ENCODE results near the gene UBL7.
"Not testable (repeated sequence)": the region's sequence is repeated elsewhere in the genome, so short reads cannot be mapped to it uniquely, and the experiment has no call there.

The UBL7 gene

DNA sequence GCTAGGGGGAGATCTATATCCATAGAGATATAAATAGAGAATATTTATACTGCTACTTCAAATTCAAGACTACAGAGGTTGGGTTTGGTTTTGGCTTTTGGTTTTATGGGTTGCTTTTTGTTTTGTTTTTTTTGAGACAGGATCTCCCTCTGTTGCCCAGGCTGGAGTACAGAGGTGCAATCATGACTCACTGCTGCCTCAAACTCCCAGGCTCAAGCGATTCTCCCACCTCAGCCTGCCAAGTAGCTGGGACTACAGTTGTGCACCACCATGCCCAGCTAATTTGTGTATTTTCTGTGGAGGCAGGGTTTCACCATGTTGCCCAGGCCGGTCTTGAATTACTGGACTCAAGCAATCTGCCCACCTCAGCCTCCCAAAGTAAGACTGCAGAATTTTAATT is 3.9 kb upstream of the UBL7 start:
- DNase-seq (ENCODE audit: low spot score), result no peak
- in situ Hi-C loops (cut with MboI; ENCODE audit: low sequenced_read_pairs, unreplicated experiment), result no loop called here
- TF ChIP-seq, protein P1, sequence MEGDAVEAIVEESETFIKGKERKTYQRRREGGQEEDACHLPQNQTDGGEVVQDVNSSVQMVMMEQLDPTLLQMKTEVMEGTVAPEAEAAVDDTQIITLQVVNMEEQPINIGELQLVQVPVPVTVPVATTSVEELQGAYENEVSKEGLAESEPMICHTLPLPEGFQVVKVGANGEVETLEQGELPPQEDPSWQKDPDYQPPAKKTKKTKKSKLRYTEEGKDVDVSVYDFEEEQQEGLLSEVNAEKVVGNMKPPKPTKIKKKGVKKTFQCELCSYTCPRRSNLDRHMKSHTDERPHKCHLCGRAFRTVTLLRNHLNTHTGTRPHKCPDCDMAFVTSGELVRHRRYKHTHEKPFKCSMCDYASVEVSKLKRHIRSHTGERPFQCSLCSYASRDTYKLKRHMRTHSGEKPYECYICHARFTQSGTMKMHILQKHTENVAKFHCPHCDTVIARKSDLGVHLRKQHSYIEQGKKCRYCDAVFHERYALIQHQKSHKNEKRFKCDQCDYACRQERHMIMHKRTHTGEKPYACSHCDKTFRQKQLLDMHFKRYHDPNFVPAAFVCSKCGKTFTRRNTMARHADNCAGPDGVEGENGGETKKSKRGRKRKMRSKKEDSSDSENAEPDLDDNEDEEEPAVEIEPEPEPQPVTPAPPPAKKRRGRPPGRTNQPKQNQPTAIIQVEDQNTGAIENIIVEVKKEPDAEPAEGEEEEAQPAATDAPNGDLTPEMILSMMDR (IDR thresholded peaks at IDR 0.05; ENCODE audit: borderline replicate concordance, control extremely low read depth, extremely low read depth, insufficient read depth, missing control alignments), result no peak

GRCh38 chr15:74464216-74464615 is 3.3 kb upstream of the UBL7 start:
- in situ Hi-C loops (cut with MboI; ENCODE audit: low sequenced_read_pairs, unreplicated experiment), result no loop called here
- no peak for DNase-seq (ENCODE audit: low spot score)
- TF ChIP-seq, protein P1 (IDR thresholded peaks at IDR 0.05; ENCODE audit: borderline replicate concordance, control extremely low read depth, extremely low read depth, insufficient read depth, missing control alignments), result no peak

- in situ Hi-C loops (cut with MboI; ENCODE audit: low sequenced_read_pairs, unreplicated experiment), result no loop called here
- TF ChIP-seq, protein P1 (IDR thresholded peaks at IDR 0.05; ENCODE audit: borderline replicate concordance, control extremely low read depth, extremely low read depth, insufficient read depth, missing control alignments), result no peak
Observed at GRCh38 chr15:74463634-74464033, 2.7 kb upstream of the UBL7 start.

GRCh38 chr15:74461847-74462511 is 1.0 kb upstream of the UBL7 start:
- in situ Hi-C loops (cut with MboI; ENCODE audit: low sequenced_read_pairs, unreplicated experiment), result no loop called here
- TF ChIP-seq, protein P1 (IDR thresholded peaks at IDR 0.05; ENCODE audit: borderline replicate concordance, control extremely low read depth, extremely low read depth, insufficient read depth, missing control alignments), result no peak
- no peak for DNase-seq (ENCODE audit: low spot score)

More at GRCh38 chr15:74463634-74464033, 2.7 kb upstream of the UBL7 start:
- no peak for DNase-seq (ENCODE audit: low spot score)

DNA sequence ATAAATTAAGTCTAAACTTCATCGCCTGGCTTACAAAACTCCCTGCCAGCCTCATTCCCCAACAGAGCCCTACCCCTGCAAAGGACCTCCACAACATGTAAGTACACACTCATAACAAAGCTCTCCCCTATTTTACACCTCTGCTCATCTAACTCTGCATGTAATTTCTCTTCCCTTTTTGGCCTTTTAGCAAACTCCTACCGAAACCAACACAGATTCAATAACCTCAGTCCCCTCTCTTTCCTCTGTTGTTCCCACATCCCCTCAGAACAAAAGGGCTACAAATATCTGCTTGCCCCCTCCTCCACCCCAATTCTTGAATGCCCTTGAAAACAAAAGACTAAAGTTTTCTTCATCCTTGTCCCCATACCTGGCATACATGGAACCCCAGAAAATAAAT is 662 bp downstream of the UBL7 start:
- DNase-seq (ENCODE audit: low spot score), result peak; percentile 70
- TF ChIP-seq, protein P1 (IDR thresholded peaks at IDR 0.05; ENCODE audit: borderline replicate concordance, control extremely low read depth, extremely low read depth, insufficient read depth, missing control alignments), result no peak
- in situ Hi-C loops (cut with MboI; ENCODE audit: low sequenced_read_pairs, unreplicated experiment), result no loop called here

GRCh38 chr15:74459798-74460197 is 1.2 kb downstream of the UBL7 start:
- in situ Hi-C loops (cut with MboI; ENCODE audit: low sequenced_read_pairs, unreplicated experiment); DNase-seq (ENCODE audit: low spot score): not testable (repeated sequence)

DNA sequence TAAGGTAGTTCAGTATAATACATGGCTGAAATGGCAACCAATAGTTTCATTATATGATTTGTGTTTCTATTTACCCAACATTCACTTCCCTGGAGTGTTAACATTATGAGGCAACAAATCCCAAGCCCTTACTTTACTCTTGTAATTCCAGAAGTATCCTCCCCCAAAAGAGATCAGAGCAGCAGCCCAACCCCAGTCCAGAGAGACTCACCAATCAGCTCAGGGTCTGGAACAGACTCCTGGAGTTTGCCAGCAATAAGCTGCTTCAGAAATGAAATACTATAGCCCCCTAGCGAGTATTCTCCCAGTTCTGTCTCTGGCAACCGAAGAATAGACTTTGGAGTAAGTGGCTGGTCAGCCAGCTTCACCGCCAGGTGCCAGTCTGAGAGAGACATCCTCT is 2.5 kb downstream of the UBL7 start:
- TF ChIP-seq, protein P1 (IDR thresholded peaks at IDR 0.05; ENCODE audit: borderline replicate concordance, control extremely low read depth, extremely low read depth, insufficient read depth, missing control alignments), result no peak
- in situ Hi-C loops (cut with MboI; ENCODE audit: low sequenced_read_pairs, unreplicated experiment), result no loop called here
- DNase-seq (ENCODE audit: low spot score), result no peak

DNA sequence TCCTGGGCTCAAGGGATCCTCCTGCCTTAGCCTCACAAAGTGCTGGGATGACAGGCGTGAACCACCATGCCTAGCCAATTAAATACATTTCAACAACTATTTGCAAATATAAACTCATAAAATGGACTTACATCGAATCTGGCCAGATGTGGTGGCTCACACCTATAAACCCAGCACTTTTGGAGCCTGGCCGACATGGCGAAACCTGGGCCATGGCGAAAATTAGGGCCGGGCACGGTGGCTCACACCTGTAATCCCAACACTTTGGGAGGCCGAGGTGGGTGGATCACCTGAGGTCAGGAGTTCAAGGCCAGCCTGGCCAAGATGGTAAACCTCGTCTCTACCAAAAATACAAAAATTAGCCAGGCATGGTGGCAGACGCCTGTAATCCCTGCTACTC is 3.9 kb downstream of the UBL7 start:
- in situ Hi-C loops (cut with MboI; ENCODE audit: low sequenced_read_pairs, unreplicated experiment); DNase-seq (ENCODE audit: low spot score): not testable (repeated sequence)

Measured in GM13976 (cell line).